ENCODE results near the gene SPG7. TPM values are rescaled to one million over a fixed set of nuclear protein-coding genes. Genes with fewer than 3 reads are reported as not detected.

SPG7 gene
- total RNA-seq, 1 experiment from 2014 or later, result 119 TPM

DNA sequence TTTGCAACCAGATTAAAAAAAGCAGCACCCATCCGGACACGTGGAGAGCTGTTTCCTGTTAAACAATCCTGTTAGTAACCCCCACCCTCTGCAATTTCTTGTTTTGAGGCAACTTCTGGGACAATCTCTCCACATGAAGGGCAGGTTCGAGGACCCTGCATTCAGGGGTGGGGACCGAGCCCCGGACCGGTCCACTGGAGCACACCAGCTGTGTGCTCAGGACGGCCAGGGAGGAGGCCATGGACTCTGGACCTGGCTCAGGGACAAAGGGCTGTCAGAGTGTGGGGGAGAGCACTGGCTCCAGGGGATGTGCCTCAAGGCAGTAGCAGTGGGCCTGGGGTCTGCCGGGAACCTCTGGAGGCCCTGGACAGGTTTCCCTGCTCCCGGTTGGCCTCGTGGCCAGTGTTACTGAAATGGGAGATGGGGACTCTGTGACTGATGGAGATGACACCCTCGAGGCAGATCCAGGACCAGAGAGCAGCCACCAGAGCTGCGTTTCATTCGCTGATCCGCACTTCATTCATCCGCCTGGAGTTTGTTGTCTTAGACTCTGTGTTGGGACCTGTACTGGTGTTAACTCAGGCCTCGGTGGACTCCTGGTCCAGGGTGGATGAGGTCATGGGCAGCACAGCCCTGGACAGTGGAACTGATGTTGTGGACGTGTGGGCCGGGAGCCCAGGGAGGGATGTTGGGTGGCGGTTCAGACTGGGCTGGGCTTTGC, 64.4 kb downstream of the SPG7 start:
- Histone ChIP-seq H2BK5ac (ENCODE audit: insufficient read length, low read length) (no peak overlapping the region), H3K79me1 (ENCODE audit: insufficient read depth, low read depth, low read length, poor library complexity, severe bottlenecking) (no peaks in the 10 kb centered on the region), H2BK15ac (ENCODE audit: low read depth, low read length) (no peak overlapping the region), H4K5ac (ENCODE audit: insufficient read length, low read depth, low read length) (no peak overlapping the region), H3K4ac (ENCODE audit: low read depth, low read length) (no peak overlapping the region), H4K8ac (replicated peaks; ENCODE audit: insufficient read length, low read depth, low read length) (no peak overlapping the region), H3K4me2 (ENCODE audit: insufficient read depth, insufficient read length, low read length) (no peak overlapping the region), H3K23me2 (ENCODE audit: insufficient read length, low read depth, low read length, poor library complexity, severe bottlenecking) (peaks cover 11% of the 10 kb centered on the region), H2AFZ (ENCODE audit: low read length) (no peak overlapping the region), H3K56ac (ENCODE audit: insufficient read length, low read depth, low read length) (no peak overlapping the region), H3K4me1 (ENCODE audit: insufficient read depth, low read length) (no peaks in the 10 kb centered on the region), H3K9ac (ENCODE audit: extremely low read depth, insufficient read length, low read length) (no peak overlapping the region), H3K18ac (ENCODE audit: insufficient read length, low read depth, low read length) (no peak overlapping the region), H3K14ac (ENCODE audit: insufficient read depth, low read length) (no peak overlapping the region), H3K79me2 (ENCODE audit: insufficient read depth, low read length) (no peaks in the 10 kb centered on the region), H3T11ph (ENCODE audit: low read length) (no peak overlapping the region), H2BK120ac (ENCODE audit: low read depth, low read length, poor library complexity, severe bottlenecking) (no peak overlapping the region), H3K9me3 (ENCODE audit: control insufficient read depth, low read depth, low read length) (no peaks in the 10 kb centered on the region), H2AK5ac (ENCODE audit: insufficient read length, low read length) (no peak overlapping the region), H3K23ac (ENCODE audit: insufficient read length, low read depth, low read length) (no peak overlapping the region), H2BK12ac (ENCODE audit: insufficient read length, low read depth, low read length) (no peak overlapping the region), H3K27ac (ENCODE audit: insufficient read length, low read depth, low read length) (no peak overlapping the region), H4K91ac (ENCODE audit: insufficient read length, low read depth, low read length) (no peak overlapping the region), H3K27me3 (ENCODE audit: insufficient read depth, low read length) (peaks cover 3% of the 10 kb centered on the region; the same call in 1 of the 2 replicates), H4K20me1 (ENCODE audit: control insufficient read depth, insufficient read depth, insufficient read length) (no peaks in the 10 kb centered on the region), H2BK20ac (ENCODE audit: low read depth, low read length, poor library complexity, severe bottlenecking) (no peak overlapping the region)
- Mint-ChIP-seq H3K9me3 (no peaks in the 10 kb centered on the region), H3K4me1 (peaks cover 2 to 6% of the 10 kb centered on the region in 2 experiments; a peak in 3 of 4 replicates), H3K4me3 (peak overlapping the region in 1 of 2 experiments; percentile 64; a peak in 2 of 5 replicates), H3K27me3 (ENCODE audit: low read depth) (peaks cover 48% of the 10 kb centered on the region), H3K27ac (no peak overlapping the region), H3K36me3 (ENCODE audit: insufficient read depth in 1 of 3, low read depth in 3 of 3) (peaks cover 0 to 3% (median 0%) of the 10 kb centered on the region in 3 experiments; a peak in 2 of 7 replicates)
- no CpG with 5 or more reads among the region's 19 CpGs for WGBS (ENCODE audit: extremely low coverage, insufficient read length, low lambda C conversion rate)
- no peak for DNase-seq
- no peak for TF ChIP-seq CTCF (conservative IDR thresholded peaks at IDR 0.05)
